GM18870 (cell line): ENCODE measurements around the gene HMGB2.

Experiments used
- ATAC-seq: cut with Tn5 transposase; IDR thresholded peaks from one replicate; pipeline ENCODE4 v1.9.1; 2021; ENCODE audit warnings: moderate library complexity; ENCODE audit not compliant: unreplicated experiment

Gene HMGB2

GRCh38 chr4:173288698-173289352 is 45.3 kb downstream of the HMGB2 start:
- ATAC-seq: peak; percentile 44

GRCh38 chr4:173288296-173288695 is 45.9 kb downstream of the HMGB2 start:
- ATAC-seq: peak; percentile 62

- no peak for ATAC-seq
These were observed 46.7 kb downstream of the HMGB2 start for GRCh38 chr4:173287486-173287885.

- ATAC-seq: no peak
These were observed 49.7 kb downstream of the HMGB2 start for GRCh38 chr4:173284463-173284862.

GRCh38 chr4:173282626-173283025 is 51.5 kb downstream of the HMGB2 start:
- ATAC-seq: no peak

- ATAC-seq: no peak
These were observed 51.9 kb downstream of the HMGB2 start for GRCh38 chr4:173282256-173282562.

GRCh38 chr4:173281406-173282255 is 52.5 kb downstream of the HMGB2 start:
- peak; percentile 53 for ATAC-seq
